Activated CD8-positive, alpha-beta memory T cell treated with anti-CD3 and anti-CD28 coated beads for 4 hours (primary cell): Measurements from ENCODE around the gene STYXL2.

Experiments
- DNase-seq, 2 donors: peaks; one replicate each; pipeline ENCODE4 v3.0.0-alpha.2; 2020; ENCODE audit warnings: low read depth in 2 of 2

The STYXL2 gene

DNA sequence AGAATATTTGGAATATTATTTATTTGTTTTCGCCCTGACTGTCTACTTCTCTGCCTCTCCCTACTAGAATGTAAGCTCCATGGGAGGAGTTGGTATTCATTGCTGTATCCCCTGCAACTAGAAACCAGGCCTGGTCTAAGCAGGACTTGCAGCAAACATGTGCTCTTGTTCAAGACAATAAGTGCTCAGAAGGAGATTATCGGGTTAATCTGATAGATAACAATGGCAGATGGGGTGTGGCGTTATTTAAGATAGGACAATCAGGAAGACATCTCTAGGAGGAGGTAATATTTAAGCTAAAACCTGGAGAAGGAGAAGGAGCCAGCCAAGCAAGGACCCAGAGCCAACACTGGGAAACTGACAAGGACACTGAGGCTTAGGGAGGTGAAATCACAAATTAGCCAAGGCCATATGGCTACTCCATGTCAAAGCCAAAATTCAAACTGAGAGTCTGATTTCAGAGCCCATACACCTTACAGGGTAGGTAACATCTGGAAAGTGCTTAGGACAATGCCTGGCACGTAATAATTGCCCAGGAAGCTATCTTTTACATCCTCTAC is 41.5 kb downstream of the STYXL2 start:
- no peak for DNase-seq

DNA sequence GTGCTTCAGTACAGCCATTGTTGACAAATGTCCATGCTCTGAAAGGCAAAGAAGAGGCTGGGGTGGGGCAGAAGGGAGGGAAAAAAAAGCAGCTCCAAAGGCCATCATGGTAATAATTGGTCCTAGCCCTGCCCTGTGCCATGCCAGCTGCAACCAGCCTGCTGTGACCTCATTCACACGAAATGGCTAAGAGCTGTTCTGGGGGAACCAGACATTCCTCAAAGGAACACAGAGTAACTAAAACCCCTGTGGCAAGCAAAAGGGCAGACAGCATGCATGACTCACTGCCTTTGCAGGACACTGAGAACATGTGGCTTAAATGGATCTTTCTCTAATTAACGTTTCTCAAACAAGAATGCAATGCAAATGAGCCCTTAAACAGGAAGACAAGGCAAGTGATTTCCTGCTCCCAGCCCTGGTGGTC is 42.3 kb downstream of the STYXL2 start:
- no peak for DNase-seq

DNA sequence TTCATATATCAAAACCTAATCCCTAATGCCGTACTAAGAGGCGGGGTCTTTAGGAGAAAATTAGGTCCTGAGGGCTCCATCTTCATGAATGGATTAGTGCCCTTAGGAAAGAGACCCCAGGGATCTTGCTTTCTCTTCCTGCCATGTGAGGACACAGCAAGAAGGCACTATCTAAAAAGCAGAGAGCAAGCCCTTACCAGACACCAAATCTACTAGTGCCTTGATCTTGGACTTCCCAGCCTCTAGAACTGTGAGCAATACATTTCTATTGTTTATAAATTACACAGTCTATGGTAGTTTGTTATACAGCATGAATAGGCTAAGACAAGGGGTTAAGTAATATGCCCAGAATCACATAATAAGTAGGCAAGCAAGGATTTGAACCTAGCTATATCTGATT is 42.9 kb downstream of the STYXL2 start:
- no peak for DNase-seq

DNA sequence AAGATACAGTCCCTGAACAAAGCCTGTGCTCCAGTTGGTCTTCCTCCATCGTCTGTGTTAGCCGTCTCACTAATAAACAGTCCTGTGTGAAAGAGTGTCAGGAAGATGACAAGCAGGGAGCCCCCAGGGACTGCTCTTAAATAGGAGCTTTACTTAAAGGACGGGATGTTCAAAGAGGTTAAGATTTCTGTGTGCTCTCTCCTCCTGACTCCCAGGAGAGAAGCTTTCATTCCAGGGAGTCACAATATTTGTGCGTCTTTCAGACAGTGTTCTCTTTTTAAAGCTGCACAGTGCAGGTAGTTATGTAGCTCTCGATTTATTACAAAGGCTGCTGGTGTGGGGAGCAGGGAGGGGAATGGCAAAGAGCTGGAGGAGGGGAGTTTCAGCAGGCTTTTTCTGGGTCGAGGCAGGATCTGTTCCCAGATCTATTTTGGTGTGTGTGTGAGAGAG is 43.5 kb downstream of the STYXL2 start:
- no peak for DNase-seq

DNA sequence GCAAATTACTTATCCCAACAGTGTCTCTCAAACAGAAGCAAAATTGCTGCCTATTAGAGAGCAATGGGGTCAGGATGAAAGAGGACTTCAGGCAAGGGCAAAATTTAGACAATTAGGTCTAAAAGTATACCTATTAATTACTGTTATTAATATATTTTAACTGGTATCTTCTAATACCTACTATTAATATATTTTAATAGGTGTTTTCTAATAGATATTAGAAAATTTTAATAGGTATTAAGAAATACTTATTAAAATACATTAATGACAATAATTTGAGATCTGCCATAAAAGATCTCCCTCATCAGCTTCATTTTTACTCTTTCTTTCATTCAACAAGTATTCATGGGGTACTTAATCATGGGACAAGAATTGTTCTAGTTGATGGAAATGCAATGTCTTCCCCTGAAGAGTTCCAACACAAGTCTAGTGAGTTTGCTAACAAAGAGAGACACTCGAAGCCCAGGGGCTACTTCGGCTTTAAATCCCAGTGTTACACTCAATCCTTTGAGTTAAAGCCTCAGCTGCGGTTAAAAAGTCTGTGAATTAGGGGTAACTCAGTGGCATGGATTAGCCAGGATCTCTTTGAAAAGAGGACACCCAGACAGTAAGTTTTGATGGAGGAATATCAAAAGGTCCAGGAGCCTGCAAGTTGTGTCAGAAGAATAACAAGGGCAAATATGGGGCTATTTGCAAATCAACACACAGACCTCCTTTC is 44.1 kb downstream of the STYXL2 start:
- DNase-seq: no peak

DNA sequence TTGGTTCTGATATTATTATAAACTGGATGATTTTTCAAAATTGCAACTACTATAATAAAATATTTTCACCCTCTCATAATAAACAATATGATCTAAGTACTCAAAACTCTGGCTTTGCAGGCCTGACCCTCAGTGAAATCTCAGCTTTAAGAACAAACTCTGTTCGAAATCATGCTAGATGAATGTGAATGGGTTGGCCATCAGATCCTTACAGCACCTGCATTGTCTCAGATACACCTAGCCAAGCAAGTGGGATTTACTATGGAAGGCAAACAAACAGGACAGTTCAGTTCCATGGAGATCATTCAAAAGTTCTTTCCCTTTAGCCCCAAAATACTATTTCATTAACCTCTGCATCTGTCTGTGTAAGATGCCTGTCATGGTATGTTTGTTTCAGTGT is 44.8 kb downstream of the STYXL2 start:
- DNase-seq: no peak

DNA sequence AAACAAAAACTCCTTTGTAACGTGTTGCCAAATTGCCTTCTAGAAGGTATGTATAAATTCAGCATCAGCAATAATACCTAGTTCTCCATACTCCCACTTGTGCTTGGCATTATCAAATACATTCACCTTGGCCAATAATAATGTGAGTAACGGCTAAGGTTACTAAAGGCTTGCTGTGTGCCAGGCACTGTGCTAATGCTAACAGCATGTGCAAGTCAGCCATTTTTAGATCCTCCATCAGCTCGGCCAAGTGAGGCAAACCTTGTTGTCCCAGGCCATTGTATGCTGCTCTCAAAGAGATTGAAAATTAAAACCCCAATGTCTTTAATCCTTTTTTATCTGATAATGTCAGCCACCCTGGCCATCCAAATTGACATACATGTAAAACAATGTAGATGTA is 48.1 kb downstream of the STYXL2 start:
- DNase-seq: no peak
